LNCaP clone FGC (cell line): Measurements from ENCODE around the gene SNN.

Experiments
- DNase-seq: peaks from one replicate; pipeline ENCODE4 v3.0.0-alpha.2; 2011; ENCODE audit warnings: low read depth
- H3K4me3 ChIP-seq: 2 replicates; pipeline ENCODE4 v1.5.1; 2011; ENCODE audit warnings: mild to moderate bottlenecking, low read depth, low read length, control low read depth
- TF ChIP-seq, protein P1 (sequence below): IDR thresholded peaks from 2 replicates; pipeline ENCODE4 v1.5.1; 2012; ENCODE audit warnings: mild to moderate bottlenecking; ENCODE audit not compliant: control insufficient read depth, insufficient read depth; ENCODE audit errors: extremely low read depth

The SNN gene

DNA sequence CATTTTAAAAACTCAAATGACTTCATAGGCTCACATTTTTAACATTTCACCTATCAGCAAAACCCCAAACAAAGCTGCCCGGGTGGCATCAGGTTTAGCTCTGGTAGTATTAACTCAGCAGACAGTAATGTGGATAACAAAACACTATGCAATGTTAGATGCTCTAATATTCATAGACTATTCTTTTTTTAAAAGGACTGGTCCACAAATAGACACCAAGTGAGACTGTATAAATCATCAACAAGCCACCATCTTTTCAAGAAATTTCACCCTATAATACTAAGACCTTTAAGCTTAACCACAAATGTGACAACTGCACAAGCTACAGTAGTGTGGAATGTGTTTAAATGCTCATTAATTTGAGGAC lies 20.2 kb downstream of the SNN start:
- TF ChIP-seq, protein P1, sequence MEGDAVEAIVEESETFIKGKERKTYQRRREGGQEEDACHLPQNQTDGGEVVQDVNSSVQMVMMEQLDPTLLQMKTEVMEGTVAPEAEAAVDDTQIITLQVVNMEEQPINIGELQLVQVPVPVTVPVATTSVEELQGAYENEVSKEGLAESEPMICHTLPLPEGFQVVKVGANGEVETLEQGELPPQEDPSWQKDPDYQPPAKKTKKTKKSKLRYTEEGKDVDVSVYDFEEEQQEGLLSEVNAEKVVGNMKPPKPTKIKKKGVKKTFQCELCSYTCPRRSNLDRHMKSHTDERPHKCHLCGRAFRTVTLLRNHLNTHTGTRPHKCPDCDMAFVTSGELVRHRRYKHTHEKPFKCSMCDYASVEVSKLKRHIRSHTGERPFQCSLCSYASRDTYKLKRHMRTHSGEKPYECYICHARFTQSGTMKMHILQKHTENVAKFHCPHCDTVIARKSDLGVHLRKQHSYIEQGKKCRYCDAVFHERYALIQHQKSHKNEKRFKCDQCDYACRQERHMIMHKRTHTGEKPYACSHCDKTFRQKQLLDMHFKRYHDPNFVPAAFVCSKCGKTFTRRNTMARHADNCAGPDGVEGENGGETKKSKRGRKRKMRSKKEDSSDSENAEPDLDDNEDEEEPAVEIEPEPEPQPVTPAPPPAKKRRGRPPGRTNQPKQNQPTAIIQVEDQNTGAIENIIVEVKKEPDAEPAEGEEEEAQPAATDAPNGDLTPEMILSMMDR, result no peak
- no peak for DNase-seq
- H3K4me3 ChIP-seq, result no peak overlapping the region

DNA sequence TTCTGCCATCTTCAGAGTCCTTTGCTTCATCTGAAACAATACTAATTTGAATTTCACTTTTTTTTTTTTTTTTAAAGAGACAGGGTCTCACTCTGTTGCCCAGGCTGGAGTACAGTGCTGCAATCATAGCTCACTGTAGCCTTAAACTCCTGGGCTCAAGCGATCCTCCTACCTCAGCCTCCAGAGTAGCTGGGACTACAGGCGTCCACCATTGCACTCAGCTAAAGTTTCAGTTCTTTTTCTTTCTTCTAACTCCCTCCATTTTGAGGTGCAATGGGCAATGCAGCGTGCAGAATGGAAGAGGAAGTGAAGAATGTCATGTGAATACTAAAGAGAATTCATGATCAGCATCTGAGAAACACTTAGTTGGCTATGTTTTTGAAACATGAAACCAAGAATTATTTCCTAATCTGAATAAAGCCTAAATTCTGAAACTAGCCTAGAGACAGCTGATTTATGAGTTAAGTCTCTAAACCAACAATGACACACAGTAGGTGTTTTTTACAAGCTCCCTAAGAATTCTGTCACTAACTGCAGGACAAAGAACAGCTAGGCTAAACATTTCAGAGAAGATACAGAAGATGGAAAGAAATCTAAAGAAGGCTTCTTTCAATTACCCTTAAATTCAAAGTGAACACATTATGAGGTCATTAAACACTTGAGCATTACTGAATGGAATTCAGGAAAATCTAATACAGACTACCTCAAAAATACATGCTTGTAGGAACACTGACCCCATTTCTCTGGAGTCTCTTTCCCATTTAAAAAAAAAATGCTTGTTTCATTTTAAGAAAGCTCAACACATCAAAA lies 21.0 kb downstream of the SNN start:
- DNase-seq, result no peak
- TF ChIP-seq, protein P1, result no peak
- H3K4me3 ChIP-seq, result peak overlapping the region; percentile 31; the same call in 1 of the 2 replicates

DNA sequence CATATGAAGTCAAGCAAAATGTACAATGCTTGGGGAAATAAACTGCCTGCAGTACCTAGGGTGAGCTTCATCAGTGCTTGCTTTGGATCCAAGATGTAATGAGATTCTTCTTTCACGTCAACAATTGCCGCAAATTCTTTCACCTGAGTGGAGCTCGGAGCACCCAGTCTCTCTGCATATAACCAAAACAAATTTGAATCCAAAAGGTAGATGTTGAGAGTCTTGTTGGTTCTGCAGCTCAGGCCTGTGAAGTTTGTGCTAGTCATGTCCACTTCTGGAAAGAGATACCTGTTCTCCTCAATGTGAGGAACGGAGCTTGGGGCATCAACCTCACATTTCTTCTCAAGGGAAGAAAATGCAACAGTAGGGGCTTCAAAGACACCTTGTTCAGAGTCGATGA lies 23.0 kb downstream of the SNN start:
- no peak for DNase-seq

DNA sequence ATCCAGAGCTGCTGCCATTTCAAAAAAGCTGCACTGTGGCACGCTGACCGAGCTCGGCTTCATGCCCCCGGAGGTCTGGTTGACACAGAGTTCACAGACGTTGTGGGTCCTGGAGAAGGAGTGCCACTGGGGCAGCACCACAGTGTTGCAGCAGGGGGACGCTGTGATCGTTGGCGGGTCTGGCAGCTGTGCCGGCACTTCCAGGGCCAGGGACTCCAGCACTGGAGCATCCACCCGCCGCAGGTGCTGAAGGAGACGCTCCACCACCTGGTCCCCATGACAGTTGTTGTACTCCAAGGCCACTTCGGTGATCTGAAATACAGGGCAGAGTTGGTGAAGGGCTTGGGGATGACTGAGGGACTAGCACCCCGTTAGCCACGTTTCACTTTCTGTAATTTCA lies 23.5 kb downstream of the SNN start:
- no peak overlapping the region for H3K4me3 ChIP-seq
- no peak for DNase-seq
- TF ChIP-seq, protein P1, result no peak

More for the DNA sequence above, 23.0 kb downstream of the SNN start:
- H3K4me3 ChIP-seq, result no peak overlapping the region
- TF ChIP-seq, protein P1, result no peak

DNA sequence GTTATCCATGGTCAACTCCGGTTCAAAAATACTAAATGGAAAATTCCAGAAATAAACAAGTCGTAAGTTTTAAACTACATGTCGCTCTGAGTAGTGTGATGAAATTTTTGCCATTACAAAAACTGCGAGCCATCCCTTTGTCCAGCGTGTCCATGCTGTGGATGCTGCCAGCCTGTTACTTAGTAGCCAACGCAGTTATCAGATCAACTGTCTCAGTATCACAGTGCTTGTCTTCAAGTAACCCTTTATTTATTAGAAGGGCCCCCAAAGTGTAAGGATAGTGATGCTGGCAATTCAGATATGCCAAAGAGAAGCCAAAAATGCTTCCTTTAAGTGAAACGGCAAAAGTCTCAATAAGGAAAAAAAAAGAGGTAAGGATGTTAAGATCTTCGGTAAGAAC lies 23.9 kb downstream of the SNN start:
- TF ChIP-seq, protein P1, result no peak
- no peak for DNase-seq
- H3K4me3 ChIP-seq, result no peak overlapping the region

DNA sequence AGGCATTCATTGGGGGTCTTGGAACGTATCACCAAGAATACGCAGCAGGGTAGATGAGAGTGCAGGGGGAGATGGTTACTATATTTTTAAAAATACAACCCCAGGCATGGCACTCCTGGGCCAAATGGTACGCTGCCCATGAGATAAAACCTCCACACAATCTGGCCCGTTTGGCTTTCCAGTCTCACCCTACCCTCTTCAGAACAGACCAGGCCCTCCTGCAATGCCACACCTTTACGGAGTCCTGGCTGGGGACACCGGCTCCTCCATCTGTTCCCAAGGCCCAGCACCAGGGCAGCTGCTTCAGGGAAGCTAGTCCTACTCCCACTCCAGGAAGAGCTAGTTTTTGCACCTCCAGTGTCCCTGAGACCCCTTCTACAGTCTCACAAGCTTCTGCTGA lies 24.4 kb downstream of the SNN start:
- DNase-seq, result no peak
- TF ChIP-seq, protein P1, result no peak
- no peak overlapping the region for H3K4me3 ChIP-seq
